ENCODE results near the gene EPS8L1. TPM values are rescaled to one million over a fixed set of nuclear protein-coding genes. Genes with fewer than 3 reads are reported as not detected.

EPS8L1 gene
- total and polyA plus RNA-seq, 2 donors (not counting 1 experiment from before 2014, with no cell fraction given): 0.72 to 1.0 TPM

DNA sequence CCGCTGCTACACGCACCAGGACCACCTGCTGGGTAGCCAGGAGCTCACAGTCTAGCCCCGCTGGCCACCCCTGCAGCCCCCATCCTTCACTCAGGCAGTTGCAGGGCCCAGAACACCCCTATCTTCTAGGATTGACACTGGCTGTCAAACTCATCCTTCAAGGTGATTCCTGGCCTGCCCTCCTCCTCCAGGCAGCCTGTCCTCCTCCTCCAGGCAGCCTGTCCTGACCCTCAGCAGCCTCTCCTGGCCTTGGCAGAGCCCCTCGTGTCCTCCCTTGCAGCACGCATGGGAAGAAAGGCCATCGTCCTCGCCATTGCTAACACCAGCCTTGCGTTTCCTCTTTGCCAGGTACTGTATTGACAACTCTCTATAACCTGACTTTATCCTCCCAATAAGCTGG is 3.8 kb upstream of the EPS8L1 start:
- no peak overlapping the region for H3K4me2 ChIP-seq (replicated peaks; ENCODE audit: low read depth, low read length, poor library complexity, severe bottlenecking)
- DNase-seq: no peak
- H3K79me2 ChIP-seq (ENCODE audit: control insufficient read depth, insufficient read depth, low read length): no peaks in the 10 kb centered on the region
- Mint-ChIP-seq H3K27ac (no peak overlapping the region), H3K4me3 (no peak overlapping the region), H3K9me3 (ENCODE audit: insufficient read depth) (no peaks in the 10 kb centered on the region), H3K27me3 (peaks cover 63% of the 10 kb centered on the region), H3K4me1 (peaks cover 9% of the 10 kb centered on the region)
- peaks cover 10% of the 10 kb centered on the region in 2 donors for H3K4me1 ChIP-seq (ENCODE audit: control insufficient read depth in 2 of 2, insufficient read depth in 2 of 2, low read length in 2 of 2)
- TF ChIP-seq EZH2 (IDR thresholded peaks at IDR 0.05; ENCODE audit: borderline replicate concordance, insufficient read depth, low read depth, low read length, poor library complexity, severe bottlenecking): no peak
- TF ChIP-seq, protein P1, sequence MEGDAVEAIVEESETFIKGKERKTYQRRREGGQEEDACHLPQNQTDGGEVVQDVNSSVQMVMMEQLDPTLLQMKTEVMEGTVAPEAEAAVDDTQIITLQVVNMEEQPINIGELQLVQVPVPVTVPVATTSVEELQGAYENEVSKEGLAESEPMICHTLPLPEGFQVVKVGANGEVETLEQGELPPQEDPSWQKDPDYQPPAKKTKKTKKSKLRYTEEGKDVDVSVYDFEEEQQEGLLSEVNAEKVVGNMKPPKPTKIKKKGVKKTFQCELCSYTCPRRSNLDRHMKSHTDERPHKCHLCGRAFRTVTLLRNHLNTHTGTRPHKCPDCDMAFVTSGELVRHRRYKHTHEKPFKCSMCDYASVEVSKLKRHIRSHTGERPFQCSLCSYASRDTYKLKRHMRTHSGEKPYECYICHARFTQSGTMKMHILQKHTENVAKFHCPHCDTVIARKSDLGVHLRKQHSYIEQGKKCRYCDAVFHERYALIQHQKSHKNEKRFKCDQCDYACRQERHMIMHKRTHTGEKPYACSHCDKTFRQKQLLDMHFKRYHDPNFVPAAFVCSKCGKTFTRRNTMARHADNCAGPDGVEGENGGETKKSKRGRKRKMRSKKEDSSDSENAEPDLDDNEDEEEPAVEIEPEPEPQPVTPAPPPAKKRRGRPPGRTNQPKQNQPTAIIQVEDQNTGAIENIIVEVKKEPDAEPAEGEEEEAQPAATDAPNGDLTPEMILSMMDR (IDR thresholded peaks at IDR 0.05): no peak
- peaks cover 0 to 34% (median 2%) of the 10 kb centered on the region in 3 donors for H3K9me3 ChIP-seq (ENCODE audit: control extremely low read depth in 1 of 3, control insufficient read depth in 2 of 3, insufficient read depth in 1 of 3, low read length in 2 of 3)
- ChIA-PET POLR2A (no interaction called here), CTCF (no interaction called here)
- ATAC-seq (ENCODE audit: low read depth): no peak
- H3K27me3 ChIP-seq (replicated peaks in 1 of 4; ENCODE audit: control extremely low read depth in 1 of 4, control insufficient read depth in 3 of 4, insufficient read depth in 4 of 4, low read length in 3 of 4): peaks cover 0 to 66% (median 26%) of the 10 kb centered on the region in 4 experiments
- no peak overlapping the region for H3K4me3 ChIP-seq (ENCODE audit: control extremely low read depth in 1 of 5, extremely low read depth in 1 of 5, insufficient read depth in 1 of 5, low read depth in 2 of 5, low read length in 4 of 5)
- no peak overlapping the region for H2AFZ ChIP-seq (ENCODE audit: insufficient read depth, low read depth, low read length, poor library complexity, severe bottlenecking)
- no peaks in the 10 kb centered on the region for H4K20me1 ChIP-seq (ENCODE audit: control insufficient read depth, insufficient read depth, low read length, poor library complexity, severe bottlenecking)
- no peak overlapping the region for H3K27ac ChIP-seq (ENCODE audit: low read length in 2 of 2)
- no peak overlapping the region for H3K9ac ChIP-seq (ENCODE audit: low read length)
- WGBS (ENCODE audit: insufficient coverage): 80% methylated on average over 1 of the region's 8 CpGs
- intact Hi-C loops (cut with micrococcal nuclease): no loop called here
- H3K36me3 ChIP-seq (replicated peaks in 1 of 2; ENCODE audit: control extremely low read depth in 1 of 2, control insufficient read depth in 1 of 2, extremely low read depth in 1 of 2, insufficient read depth in 2 of 2, low read length in 1 of 2): no peaks in the 10 kb centered on the region

DNA sequence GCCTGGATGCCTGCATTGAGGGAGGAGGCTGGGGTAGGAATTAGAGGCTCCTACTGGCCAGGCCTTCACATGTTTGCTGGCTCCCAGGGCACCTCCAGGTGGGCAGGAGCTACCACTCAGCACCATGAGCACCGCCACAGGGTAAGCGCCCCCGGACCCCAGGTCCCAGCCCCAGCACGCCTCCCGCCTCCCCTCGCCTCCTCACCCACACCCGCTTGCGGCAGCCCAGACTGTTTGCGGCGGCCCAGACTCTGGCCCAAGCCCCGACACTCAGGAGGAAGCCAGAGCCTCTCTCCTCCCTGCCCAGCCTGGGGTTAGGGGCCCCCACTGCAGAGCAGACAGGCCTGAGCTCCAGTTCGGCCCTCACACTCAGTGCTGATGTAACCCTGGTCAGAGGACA is 652 bp downstream of the EPS8L1 start:
- no peak overlapping the region for H3K4me3 Mint-ChIP-seq
- Histone ChIP-seq H3K9me3 (ENCODE audit: control extremely low read depth in 1 of 3, control insufficient read depth in 2 of 3, insufficient read depth in 1 of 3, low read length in 2 of 3) (peaks cover 0 to 42% (median 4%) of the 10 kb centered on the region in 3 donors), H3K79me2 (ENCODE audit: control insufficient read depth, insufficient read depth, low read length) (no peaks in the 10 kb centered on the region), H2AFZ (ENCODE audit: insufficient read depth, low read depth, low read length, poor library complexity, severe bottlenecking) (no peak overlapping the region), H3K4me1 (ENCODE audit: control insufficient read depth in 2 of 2, insufficient read depth in 2 of 2, low read length in 2 of 2) (peaks cover 13 to 17% of the 10 kb centered on the region in 2 donors), H3K27me3 (replicated peaks in 1 of 4; ENCODE audit: control extremely low read depth in 1 of 4, control insufficient read depth in 3 of 4, insufficient read depth in 4 of 4, low read length in 3 of 4) (peaks cover 0 to 64% (median 21%) of the 10 kb centered on the region in 4 experiments), H3K4me2 (replicated peaks; ENCODE audit: low read depth, low read length, poor library complexity, severe bottlenecking) (no peak overlapping the region), H3K36me3 (replicated peaks in 1 of 2; ENCODE audit: control extremely low read depth in 1 of 2, control insufficient read depth in 1 of 2, extremely low read depth in 1 of 2, insufficient read depth in 2 of 2, low read length in 1 of 2) (no peaks in the 10 kb centered on the region), H4K20me1 (ENCODE audit: control insufficient read depth, insufficient read depth, low read length, poor library complexity, severe bottlenecking) (no peaks in the 10 kb centered on the region), H3K9ac (ENCODE audit: low read length) (no peak overlapping the region), H3K27ac (ENCODE audit: low read length in 2 of 2) (no peak overlapping the region), H3K4me3 (ENCODE audit: control extremely low read depth in 1 of 5, extremely low read depth in 1 of 5, insufficient read depth in 1 of 5, low read depth in 2 of 5, low read length in 4 of 5) (no peak overlapping the region)
- 88% methylated on average over 11 of the region's 12 CpGs for WGBS (ENCODE audit: insufficient coverage)
- peaks cover 4% of the 10 kb centered on the region for H3K9me3 Mint-ChIP-seq (ENCODE audit: insufficient read depth)
- ChIA-PET CTCF (no interaction called here), POLR2A (no interaction called here)
- no peak for DNase-seq
- no peak for ATAC-seq (ENCODE audit: low read depth)
- peaks cover 18% of the 10 kb centered on the region for H3K4me1 Mint-ChIP-seq
- TF ChIP-seq, protein P1 (IDR thresholded peaks at IDR 0.05): no peak
- TF ChIP-seq EZH2 (IDR thresholded peaks at IDR 0.05; ENCODE audit: borderline replicate concordance, insufficient read depth, low read depth, low read length, poor library complexity, severe bottlenecking): no peak
- H3K27me3 Mint-ChIP-seq: peaks cover 62% of the 10 kb centered on the region
- intact Hi-C loops (cut with micrococcal nuclease): no loop called here
- no peak overlapping the region for H3K27ac Mint-ChIP-seq

All from B cell (primary cell).